Mucosa of rectum (tissue), 2 donors: ENCODE data around the gene IRF2BP2.
A peak's percentile ranks its signal among the peaks of the same experiment; 100 is the strongest.

Experiments used
- H3K27ac ChIP-seq, 2 donors: one replicate each; pipeline ENCODE4 v1.7.0; 2013; ENCODE audit warnings: inconsistent platforms in 2 of 2, low read depth in 2 of 2, low read length in 2 of 2
- H3K27me3 ChIP-seq, 2 donors: one replicate each; pipeline ENCODE4 v1.7.0; 2013; ENCODE audit warnings: low read length in 2 of 2; ENCODE audit not compliant: control insufficient read depth in 2 of 2, insufficient read depth in 2 of 2
- H3K36me3 ChIP-seq, 2 donors: one replicate each; pipeline ENCODE4 v1.7.0; 2013; ENCODE audit warnings: low read length in 2 of 2; ENCODE audit not compliant: control insufficient read depth in 2 of 2, insufficient read depth in 2 of 2
- H3K4me1 ChIP-seq, 2 donors: one replicate each; pipeline ENCODE4 v1.7.0; 2013; ENCODE audit warnings: low read length in 2 of 2, mild to moderate bottlenecking in 1 of 2; ENCODE audit not compliant: control insufficient read depth in 2 of 2, insufficient read depth in 2 of 2
- H3K4me3 ChIP-seq, 2 donors: one replicate each; pipeline ENCODE4 v1.7.0; 2013; ENCODE audit warnings: low read length in 2 of 2
- H3K9ac ChIP-seq, 2 donors: one replicate each; pipeline ENCODE4 v1.7.0; 2013; ENCODE audit warnings: low read length in 2 of 2, low read depth in 1 of 2, mild to moderate bottlenecking in 1 of 2
- H3K9me3 ChIP-seq, 2 donors: one replicate each; pipeline ENCODE4 v1.7.0; 2013; ENCODE audit warnings: low read length in 2 of 2; ENCODE audit not compliant: control insufficient read depth in 2 of 2
- donor health status: healthy.
- donor health status: Normal muscosa, but diverticular disease.

The IRF2BP2 gene

GRCh38 chr1:234610061-234610665, at the start of gene IRF2BP2:
Gene IRF2BP2 (minus strand): TSS chr1:234610178. CDS start chr1:234609494, 684 bp downstream.
- Histone ChIP-seq H3K4me3 (peak within 1 kb of the TSS; percentile 85 to 91), H3K4me1 (peaks cover 34 to 45% of the 10 kb centered on the region in 2 donors)

GRCh38 chr1:234659538-234659937, 49.6 kb upstream of the IRF2BP2 start:
- Histone ChIP-seq H3K4me3 (no peak overlapping the region), H3K9ac (no peak overlapping the region), H3K4me1 (peaks cover 2 to 25% of the 10 kb centered on the region in 2 donors), H3K36me3 (no peaks in the 10 kb centered on the region), H3K27me3 (no peaks in the 10 kb centered on the region), H3K9me3 (no peaks in the 10 kb centered on the region), H3K27ac (no peak overlapping the region)

More at GRCh38 chr1:234610061-234610665, at the start of gene IRF2BP2:
- Histone ChIP-seq H3K36me3 (peaks cover 23 to 31% of the 10 kb centered on the region in 2 donors), H3K27me3 (no peaks in the 10 kb centered on the region), H3K9ac (peak within 1 kb of the TSS; percentile 98 to 100), H3K9me3 (no peaks in the 10 kb centered on the region), H3K27ac (peak within 1 kb of the TSS; percentile 99 to 100)

- Histone ChIP-seq H3K36me3 (no peaks in the 10 kb centered on the region), H3K9me3 (no peaks in the 10 kb centered on the region), H3K4me1 (peaks cover 2 to 25% of the 10 kb centered on the region in 2 donors), H3K27ac (peak overlapping the region in 1 of 2 donors; percentile 65), H3K9ac (peak overlapping the region in 1 of 2 donors; percentile 14), H3K4me3 (no peak overlapping the region), H3K27me3 (no peaks in the 10 kb centered on the region)
These were observed 48.2 kb upstream of the IRF2BP2 start for GRCh38 chr1:234658138-234658537.

GRCh38 chr1:234656944-234657654, 47.1 kb upstream of the IRF2BP2 start:
- Histone ChIP-seq H3K4me1 (peaks cover 2 to 25% of the 10 kb centered on the region in 2 donors), H3K27ac (peak overlapping the region; percentile 10 to 65), H3K36me3 (no peaks in the 10 kb centered on the region), H3K4me3 (peak overlapping the region in 1 of 2 donors; percentile 7), H3K9ac (peak overlapping the region in 1 of 2 donors; percentile 37), H3K27me3 (no peaks in the 10 kb centered on the region), H3K9me3 (no peaks in the 10 kb centered on the region)

- peaks cover 2 to 17% of the 10 kb centered on the region in 2 donors for H3K4me1 ChIP-seq
- H3K36me3 ChIP-seq: no peaks in the 10 kb centered on the region
- no peaks in the 10 kb centered on the region for H3K9me3 ChIP-seq
- H3K4me3 ChIP-seq: no peak overlapping the region
- peak overlapping the region in 1 of 2 donors; percentile 37 for H3K9ac ChIP-seq
- no peaks in the 10 kb centered on the region for H3K27me3 ChIP-seq
- peak overlapping the region in 1 of 2 donors; percentile 10 for H3K27ac ChIP-seq
These were observed 46.3 kb upstream of the IRF2BP2 start for GRCh38 chr1:234656070-234656895.

- Histone ChIP-seq H3K9ac (no peak overlapping the region), H3K27me3 (no peaks in the 10 kb centered on the region), H3K4me1 (peaks cover 2 to 17% of the 10 kb centered on the region in 2 donors), H3K9me3 (no peaks in the 10 kb centered on the region), H3K36me3 (no peaks in the 10 kb centered on the region), H3K27ac (no peak overlapping the region), H3K4me3 (no peak overlapping the region)
These were observed 45.5 kb upstream of the IRF2BP2 start for GRCh38 chr1:234655328-234656069.

- no peaks in the 10 kb centered on the region for H3K36me3 ChIP-seq
- H3K27me3 ChIP-seq: no peaks in the 10 kb centered on the region
- peaks cover 2 to 17% of the 10 kb centered on the region in 2 donors for H3K4me1 ChIP-seq
These were observed 44.2 kb upstream of the IRF2BP2 start for GRCh38 chr1:234654002-234654733.

GRCh38 chr1:234649432-234650081, 39.6 kb upstream of the IRF2BP2 start:
- Histone ChIP-seq H3K4me3 (no peak overlapping the region), H3K27me3 (no peaks in the 10 kb centered on the region), H3K27ac (no peak overlapping the region)

More at GRCh38 chr1:234654002-234654733, 44.2 kb upstream of the IRF2BP2 start:
- H3K4me3 ChIP-seq: no peak overlapping the region
- no peak overlapping the region for H3K9ac ChIP-seq
- no peak overlapping the region for H3K27ac ChIP-seq
- no peaks in the 10 kb centered on the region for H3K9me3 ChIP-seq

GRCh38 chr1:234647758-234648157, 37.8 kb upstream of the IRF2BP2 start:
- Histone ChIP-seq H3K9ac (no peak overlapping the region), H3K4me3 (no peak overlapping the region), H3K9me3 (peaks cover 3% of the 10 kb centered on the region in 2 donors), H3K36me3 (no peaks in the 10 kb centered on the region), H3K27me3 (no peaks in the 10 kb centered on the region), H3K4me1 (peaks cover 0 to 17% of the 10 kb centered on the region in 2 donors), H3K27ac (no peak overlapping the region)

More at GRCh38 chr1:234649432-234650081, 39.6 kb upstream of the IRF2BP2 start:
- Histone ChIP-seq H3K36me3 (no peaks in the 10 kb centered on the region), H3K9ac (no peak overlapping the region), H3K9me3 (peaks cover 3% of the 10 kb centered on the region in 2 donors), H3K4me1 (peaks cover 0 to 12% of the 10 kb centered on the region in 2 donors)
